ENCODE data around the gene PPARA.

PPARA gene

GRCh38 chr22:46145361-46145851 lies 4.9 kb upstream of the PPARA start:
- no peak for DNase-seq (ENCODE audit: low spot score)

- no peak for DNase-seq (ENCODE audit: low spot score)
These were observed 4.4 kb upstream of the PPARA start for GRCh38 chr22:46145896-46146295.

DNA sequence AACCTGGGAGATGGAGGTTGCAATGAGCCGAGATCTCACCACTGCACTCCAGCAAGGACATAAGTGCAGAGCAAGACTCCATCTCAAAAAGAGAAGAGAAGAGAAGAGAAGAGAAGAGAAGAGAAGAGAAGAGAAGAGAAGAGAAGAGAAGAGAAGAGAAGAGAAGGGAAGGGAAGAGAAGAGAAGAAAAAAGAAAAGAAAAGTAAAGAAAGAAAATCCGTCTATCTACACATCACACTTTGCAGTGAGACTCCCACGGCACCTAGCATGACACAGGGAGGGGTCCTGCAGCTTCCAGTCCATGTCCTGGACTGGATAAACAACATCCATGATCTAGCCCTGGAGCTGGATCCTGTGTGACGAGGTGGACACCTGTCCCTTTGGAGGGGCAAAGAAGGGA lies 4.0 kb upstream of the PPARA start:
- no peak for DNase-seq (ENCODE audit: low spot score)

GRCh38 chr22:46147061-46147460 lies 3.3 kb upstream of the PPARA start:
- DNase-seq (ENCODE audit: low spot score) = no peak

DNA sequence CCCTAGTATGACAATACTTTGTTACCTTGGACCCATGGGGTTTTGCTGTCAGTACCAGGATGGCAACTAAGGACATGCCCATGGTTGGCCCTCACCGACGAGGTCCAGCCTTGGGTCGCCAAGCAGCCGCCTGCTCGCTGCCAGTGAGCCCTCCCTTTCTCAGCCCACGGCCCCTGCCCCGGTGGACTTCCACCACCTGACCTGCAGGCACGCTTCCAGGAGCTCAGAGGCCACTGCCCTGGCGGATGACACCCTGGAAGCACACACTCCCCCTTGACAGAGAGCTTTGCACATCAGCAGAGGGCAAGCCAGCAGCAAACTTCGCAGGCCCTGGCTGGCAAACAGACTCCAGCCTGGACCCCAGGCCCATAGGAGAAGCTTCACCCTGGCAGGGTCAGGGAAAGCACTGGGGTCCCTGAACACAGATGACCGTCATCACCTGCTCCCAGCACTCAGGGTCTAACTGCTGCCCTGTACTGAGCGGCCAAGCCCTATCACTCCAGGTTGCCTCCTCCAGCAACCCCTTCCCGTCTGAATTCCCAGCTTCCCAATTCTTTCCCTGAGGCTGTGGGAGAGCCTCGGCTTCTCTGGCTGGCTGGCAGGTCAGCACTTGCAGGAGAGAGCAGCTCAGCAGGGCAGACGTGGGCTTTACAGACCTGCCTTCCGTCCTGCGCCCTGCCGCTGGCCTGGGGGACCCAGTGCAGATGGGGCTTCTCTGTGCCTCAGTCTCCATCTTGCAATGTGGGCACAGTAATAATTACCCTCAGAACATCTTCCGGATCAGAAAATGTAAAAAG lies 2.7 kb upstream of the PPARA start:
- no peak for DNase-seq (ENCODE audit: low spot score)

DNA sequence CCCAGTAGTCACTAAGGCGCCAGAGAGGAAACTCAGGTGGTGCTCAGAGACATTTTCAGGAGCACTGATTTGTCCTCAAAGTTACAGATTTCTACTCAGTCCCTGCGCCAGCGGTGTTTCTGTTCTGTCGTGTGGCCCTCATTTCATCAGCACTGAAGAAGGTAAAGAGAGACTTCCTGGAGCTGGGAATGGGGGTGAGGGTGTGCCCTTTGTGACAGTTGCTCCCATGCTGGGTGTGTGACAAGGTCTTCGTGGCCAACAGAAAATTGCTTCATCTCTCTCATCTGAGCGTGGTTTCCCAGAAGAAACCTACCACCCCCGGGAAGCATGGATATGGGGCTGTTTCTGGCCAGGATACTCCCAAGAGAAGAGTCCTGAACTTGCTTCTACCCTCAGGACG lies 2.0 kb upstream of the PPARA start:
- DNase-seq (ENCODE audit: low spot score) = no peak

DNA sequence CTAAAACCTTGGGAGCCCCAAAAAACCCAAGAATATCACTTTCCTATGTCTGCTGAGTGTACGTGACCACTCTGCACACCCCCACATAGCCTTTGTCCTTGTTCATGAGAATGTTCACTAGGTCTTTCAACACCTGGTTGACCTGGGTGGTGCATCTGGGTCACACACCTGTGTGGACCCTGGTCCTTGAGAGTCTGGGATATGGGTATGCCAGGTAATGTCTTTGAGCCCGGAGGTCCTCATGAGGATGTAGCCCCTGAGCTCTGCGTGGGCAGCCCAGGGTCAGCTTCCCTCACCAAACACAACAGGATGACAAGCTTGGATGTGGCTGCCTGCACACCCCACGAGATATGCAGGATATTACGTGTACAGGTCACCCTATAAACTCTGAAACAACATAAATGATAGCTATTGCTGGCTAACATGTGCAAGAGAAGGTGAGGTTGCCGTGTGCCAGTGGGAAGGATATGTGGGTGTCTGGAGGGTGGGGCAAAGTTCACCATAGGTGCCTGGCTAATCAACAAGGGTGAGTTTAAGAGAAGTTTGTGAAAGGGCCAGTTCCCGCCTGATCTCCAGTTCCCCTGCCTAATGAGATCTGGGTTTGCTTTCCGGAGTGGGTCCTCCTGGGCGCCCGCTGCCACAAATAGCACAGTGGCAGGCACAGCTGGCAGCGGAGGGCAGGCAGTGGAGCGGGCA lies 1.4 kb upstream of the PPARA start:
- DNase-seq (ENCODE audit: low spot score) = no peak

GRCh38 chr22:46149512-46150033 lies 753 bp upstream of the PPARA start:
- DNase-seq (ENCODE audit: low spot score) = peak; percentile 64

- no peak for DNase-seq (ENCODE audit: low spot score)
These were observed 540 bp downstream of the PPARA start for GRCh38 chr22:46150655-46151477.

GRCh38 chr22:46153930-46154329 lies 3.6 kb downstream of the PPARA start:
- DNase-seq (ENCODE audit: low spot score) = no peak

DNA sequence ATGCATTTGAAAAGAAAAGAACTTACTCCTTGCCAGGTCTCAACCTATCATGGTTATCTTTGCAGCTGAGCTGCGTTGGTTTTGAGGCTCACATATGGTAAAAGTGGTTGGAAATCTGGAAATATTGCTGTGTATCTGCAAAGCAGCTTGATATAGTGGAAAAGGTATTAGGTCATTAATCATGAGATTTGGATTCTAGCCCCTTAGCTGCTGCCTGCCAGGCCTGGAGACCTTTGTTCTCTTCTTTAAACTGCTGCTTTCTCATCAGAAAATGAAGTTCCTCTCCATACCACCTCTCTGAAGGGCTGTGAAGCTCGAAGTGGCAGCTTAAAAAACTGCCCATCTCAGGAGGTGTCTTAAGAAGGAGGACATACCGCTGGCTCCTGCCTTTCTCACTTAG lies 5.7 kb downstream of the PPARA start:
- DNase-seq (ENCODE audit: low spot score) = no peak

GRCh38 chr22:46158283-46158682 lies 8.0 kb downstream of the PPARA start:
- DNase-seq (ENCODE audit: low spot score) = no peak

GRCh38 chr22:46159212-46159611 lies 8.9 kb downstream of the PPARA start:
- no peak for DNase-seq (ENCODE audit: low spot score)

DNA sequence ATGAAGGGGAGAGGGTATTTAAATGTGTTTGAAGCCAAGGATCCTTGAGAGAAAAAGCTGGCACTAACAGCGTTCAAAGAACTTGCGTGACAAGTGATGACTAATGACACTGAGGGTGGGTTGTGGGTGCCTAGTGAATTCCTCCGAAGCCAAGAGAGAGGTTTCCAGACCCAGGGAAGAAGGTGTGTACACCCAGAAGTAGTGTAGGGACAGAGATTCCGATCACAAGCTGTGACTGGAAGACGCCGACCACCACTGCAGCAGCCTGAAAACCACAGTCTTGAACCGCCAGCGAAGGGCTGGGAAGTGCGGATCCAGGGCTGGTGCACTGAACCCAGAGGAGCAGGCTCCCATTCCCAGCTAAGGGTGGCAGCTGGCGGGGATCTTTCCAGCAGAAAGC lies 9.5 kb downstream of the PPARA start:
- no peak for DNase-seq (ENCODE audit: low spot score)

DNA sequence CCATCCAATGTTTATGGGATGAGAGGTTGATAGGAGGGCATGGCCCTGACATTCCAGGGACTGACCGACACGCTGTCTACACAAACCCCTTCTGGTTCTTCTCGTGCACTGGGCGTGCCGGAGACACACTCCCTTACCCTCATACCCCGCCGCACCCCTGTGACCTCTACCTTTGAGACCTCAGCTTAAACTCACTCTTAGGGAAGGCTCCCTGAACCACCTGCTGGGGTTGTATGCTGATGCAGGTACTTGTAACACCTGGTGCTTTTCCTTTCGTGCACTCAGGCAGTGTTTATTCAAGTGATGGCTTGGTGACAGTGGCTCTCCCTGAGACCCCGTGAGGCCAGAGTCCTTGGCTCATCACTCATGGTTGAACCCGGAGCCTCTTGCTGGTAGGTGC lies 12.0 kb downstream of the PPARA start:
- no peak for DNase-seq (ENCODE audit: low spot score)

DNA sequence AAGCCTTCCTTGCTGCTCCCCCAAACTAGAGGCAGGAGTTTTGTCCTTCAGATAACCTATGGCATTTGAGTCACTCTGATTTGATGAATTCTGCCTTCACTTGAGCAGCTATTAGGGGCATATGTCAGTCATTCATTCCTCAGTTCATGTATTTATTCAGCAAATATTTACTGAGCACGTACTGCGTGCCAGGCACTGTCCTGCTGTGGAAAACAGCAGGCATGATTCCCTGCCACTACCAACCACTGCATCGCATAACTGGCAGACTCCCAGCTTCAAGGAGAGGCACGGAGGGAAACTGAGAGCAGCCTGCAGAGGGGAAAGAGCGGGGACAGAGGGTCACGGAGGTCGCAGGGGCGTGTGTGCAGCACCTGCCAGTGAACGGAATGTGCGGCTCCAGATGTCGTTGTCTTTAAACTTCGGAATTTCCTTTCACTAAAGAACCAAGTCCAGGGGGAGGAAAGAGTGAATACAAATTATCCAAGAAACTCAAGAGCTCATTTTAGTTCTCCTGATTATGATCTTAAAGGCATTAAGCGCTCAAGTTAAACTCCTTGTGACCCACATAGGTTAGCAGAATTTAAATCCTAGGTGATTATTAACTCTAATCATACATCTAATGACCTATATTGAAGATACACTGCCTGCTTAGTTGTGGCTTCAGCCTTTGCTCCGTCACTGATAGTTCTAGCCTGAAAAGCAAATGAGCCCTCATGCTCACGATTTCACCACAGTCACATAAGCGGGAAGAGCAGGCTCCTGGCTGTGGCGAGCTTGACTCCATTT lies 12.6 kb downstream of the PPARA start:
- no peak for DNase-seq (ENCODE audit: low spot score)

DNA sequence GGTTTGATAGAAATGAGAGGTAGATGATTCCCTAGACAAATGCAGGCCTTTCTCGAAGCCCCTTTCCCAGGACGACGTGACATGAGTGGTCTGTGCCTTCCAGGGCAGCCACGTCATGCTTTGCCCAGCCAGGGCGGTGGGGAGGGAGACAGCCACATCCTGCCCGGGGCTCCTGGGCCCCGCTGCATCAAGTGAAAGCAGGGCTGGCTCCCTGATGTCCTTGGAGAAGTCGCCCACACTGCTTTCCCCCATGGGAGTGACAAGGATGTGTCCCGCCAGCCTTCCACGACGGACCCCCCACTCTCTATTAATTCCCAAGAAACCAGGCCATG lies 13.2 kb downstream of the PPARA start:
- DNase-seq (ENCODE audit: low spot score) = no peak

DNA sequence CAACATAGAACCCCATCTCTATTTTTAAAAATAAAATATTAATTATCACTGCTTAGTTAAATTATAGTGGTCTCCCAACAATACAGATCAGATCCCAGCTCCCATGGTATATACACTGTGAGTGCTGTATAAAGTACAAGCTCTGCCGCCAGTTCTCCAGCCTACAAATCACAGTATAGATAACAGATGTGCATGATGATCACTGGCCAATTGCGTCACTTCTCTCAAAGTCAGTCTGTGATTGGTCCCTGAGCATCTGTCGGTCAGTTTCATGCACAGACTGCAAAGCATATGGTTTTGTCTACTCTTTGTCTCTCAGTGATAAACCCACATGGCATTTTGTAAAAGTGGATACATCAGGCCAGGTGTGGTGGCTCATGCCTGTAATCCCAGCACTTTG lies 15.7 kb downstream of the PPARA start:
- DNase-seq (ENCODE audit: low spot score) = no peak

DNA sequence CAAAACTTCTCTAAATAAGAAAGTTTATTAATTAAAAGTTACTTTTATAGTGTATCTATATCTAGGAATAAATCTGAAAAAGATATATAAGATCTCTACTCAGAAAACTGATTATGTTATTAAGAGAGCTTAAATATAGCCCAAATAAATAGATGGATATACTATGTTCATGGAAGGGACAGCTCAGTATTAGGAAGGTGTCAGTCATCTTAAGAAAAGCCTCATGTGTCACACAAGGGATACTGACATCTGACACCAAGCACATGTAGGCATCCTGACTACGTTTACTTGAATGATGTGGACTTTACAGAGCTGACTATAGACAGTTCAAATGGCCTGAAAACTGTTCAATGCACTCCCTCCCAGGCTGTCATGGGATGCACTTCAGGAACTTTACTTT lies 19.3 kb downstream of the PPARA start:
- no peak for DNase-seq (ENCODE audit: low spot score)

DNA sequence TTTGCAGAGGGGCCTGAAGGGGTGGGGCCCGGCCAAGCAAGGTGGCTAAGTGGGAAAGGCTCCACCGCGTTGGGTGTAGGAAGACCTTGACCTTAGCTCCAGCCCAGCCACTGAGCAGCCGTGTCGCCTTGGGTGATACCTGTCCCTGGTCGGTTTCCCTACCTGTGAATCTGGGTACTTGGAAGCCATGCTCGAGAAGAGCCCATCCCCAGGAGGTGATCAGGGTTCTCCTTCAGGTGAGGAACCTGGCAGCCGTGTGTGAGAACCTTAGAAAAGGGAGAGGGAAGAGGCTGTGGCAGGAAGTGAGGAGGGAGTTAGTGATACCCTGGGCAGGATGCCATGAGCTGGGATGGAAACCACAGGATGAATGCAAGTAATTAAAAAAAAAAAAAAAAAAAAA lies 21.6 kb downstream of the PPARA start:
- no peak for DNase-seq (ENCODE audit: low spot score)

- DNase-seq (ENCODE audit: low spot score) = no peak
These were observed 22.3 kb downstream of the PPARA start for GRCh38 chr22:46172522-46173110.
